Measurements from ENCODE around the gene DDR2.
A peak's percentile ranks its signal among the peaks of the same experiment; 100 is the strongest.

DDR2 gene

GRCh38 chr1:162687870-162688269 lies 55.6 kb downstream of the DDR2 start:
- Histone ChIP-seq H3K36me3 (ENCODE audit: control insufficient read depth, insufficient read depth, low read length) (no peaks in the 10 kb centered on the region), H3K4me1 (ENCODE audit: control insufficient read depth, insufficient read depth, low read length, poor library complexity, severe bottlenecking) (peaks cover 25% of the 10 kb centered on the region)
- WGBS, 2 experiments (ENCODE audit: insufficient coverage in 2 of 2), result 95 to 98% methylated on average over 6 of the region's 6 CpGs

GRCh38 chr1:162688521-162688920 lies 56.3 kb downstream of the DDR2 start:
- WGBS, 2 experiments (ENCODE audit: insufficient coverage in 2 of 2), result 77 to 93% methylated on average over 4 of the region's 4 CpGs
- no peak overlapping the region for H3K27ac ChIP-seq (ENCODE audit: low read depth, low read length, severe bottlenecking)

More at GRCh38 chr1:162687870-162688269, 55.6 kb downstream of the DDR2 start:
- Histone ChIP-seq H3K9me3 (ENCODE audit: control insufficient read depth, low read length) (peaks cover 4% of the 10 kb centered on the region), H3K27ac (ENCODE audit: low read depth, low read length, severe bottlenecking) (no peak overlapping the region), H3K4me3 (ENCODE audit: extremely low read depth, insufficient read depth, low read length, poor library complexity, severe bottlenecking) (no peak overlapping the region)

GRCh38 chr1:162688931-162689330 lies 56.7 kb downstream of the DDR2 start:
- H3K9me3 ChIP-seq (ENCODE audit: control insufficient read depth, low read length), result no peaks in the 10 kb centered on the region
- 93 to 97% methylated on average over 4 to 5 of the region's 5 CpGs for WGBS, 2 experiments (ENCODE audit: insufficient coverage in 2 of 2)
- H3K4me3 ChIP-seq (ENCODE audit: extremely low read depth, insufficient read depth, low read length, poor library complexity, severe bottlenecking), result no peak overlapping the region
- H3K36me3 ChIP-seq (ENCODE audit: control insufficient read depth, insufficient read depth, low read length), result no peaks in the 10 kb centered on the region
- H3K4me1 ChIP-seq (ENCODE audit: control insufficient read depth, insufficient read depth, low read length, poor library complexity, severe bottlenecking), result peaks cover 25% of the 10 kb centered on the region
- H3K27ac ChIP-seq (ENCODE audit: low read depth, low read length, severe bottlenecking), result no peak overlapping the region

More at GRCh38 chr1:162688521-162688920, 56.3 kb downstream of the DDR2 start:
- Histone ChIP-seq H3K36me3 (ENCODE audit: control insufficient read depth, insufficient read depth, low read length) (no peaks in the 10 kb centered on the region), H3K4me3 (ENCODE audit: extremely low read depth, insufficient read depth, low read length, poor library complexity, severe bottlenecking) (no peak overlapping the region), H3K4me1 (ENCODE audit: control insufficient read depth, insufficient read depth, low read length, poor library complexity, severe bottlenecking) (peaks cover 25% of the 10 kb centered on the region), H3K9me3 (ENCODE audit: control insufficient read depth, low read length) (no peaks in the 10 kb centered on the region)

GRCh38 chr1:162689745-162690671 lies 57.7 kb downstream of the DDR2 start:
- no peaks in the 10 kb centered on the region for H3K36me3 ChIP-seq (ENCODE audit: control insufficient read depth, insufficient read depth, low read length)
- 100% methylated on average over 1 of the region's 5 CpGs; no CpG with 5 or more reads in 1 of the 2 experiments for WGBS, 2 experiments (ENCODE audit: insufficient coverage in 2 of 2)
- H3K4me3 ChIP-seq (ENCODE audit: extremely low read depth, insufficient read depth, low read length, poor library complexity, severe bottlenecking), result no peak overlapping the region
- H3K4me1 ChIP-seq (ENCODE audit: control insufficient read depth, insufficient read depth, low read length, poor library complexity, severe bottlenecking), result peaks cover 25% of the 10 kb centered on the region
- peak overlapping the region; percentile 79 for H3K27ac ChIP-seq (ENCODE audit: low read depth, low read length, severe bottlenecking)
- H3K9me3 ChIP-seq (ENCODE audit: control insufficient read depth, low read length), result no peaks in the 10 kb centered on the region

GRCh38 chr1:162690672-162691434 lies 58.6 kb downstream of the DDR2 start:
- Histone ChIP-seq H3K4me1 (ENCODE audit: control insufficient read depth, insufficient read depth, low read length, poor library complexity, severe bottlenecking) (peaks cover 29% of the 10 kb centered on the region), H3K4me3 (ENCODE audit: extremely low read depth, insufficient read depth, low read length, poor library complexity, severe bottlenecking) (no peak overlapping the region), H3K27ac (ENCODE audit: low read depth, low read length, severe bottlenecking) (peak overlapping the region; percentile 79), H3K36me3 (ENCODE audit: control insufficient read depth, insufficient read depth, low read length) (no peaks in the 10 kb centered on the region), H3K9me3 (ENCODE audit: control insufficient read depth, low read length) (no peaks in the 10 kb centered on the region)
- 27 to 54% methylated on average over 4 to 5 of the region's 7 CpGs for WGBS, 2 experiments (ENCODE audit: insufficient coverage in 2 of 2)

GRCh38 chr1:162691999-162692575 lies 59.8 kb downstream of the DDR2 start:
- WGBS, 2 experiments (ENCODE audit: insufficient coverage in 2 of 2), result 63 to 74% methylated on average over 2 of the region's 4 CpGs
- no peak overlapping the region for H3K27ac ChIP-seq (ENCODE audit: low read depth, low read length, severe bottlenecking)
- H3K36me3 ChIP-seq (ENCODE audit: control insufficient read depth, insufficient read depth, low read length), result no peaks in the 10 kb centered on the region
- H3K9me3 ChIP-seq (ENCODE audit: control insufficient read depth, low read length), result no peaks in the 10 kb centered on the region
- H3K4me1 ChIP-seq (ENCODE audit: control insufficient read depth, insufficient read depth, low read length, poor library complexity, severe bottlenecking), result peaks cover 38% of the 10 kb centered on the region
- H3K4me3 ChIP-seq (ENCODE audit: extremely low read depth, insufficient read depth, low read length, poor library complexity, severe bottlenecking), result no peak overlapping the region

- Histone ChIP-seq H3K9me3 (ENCODE audit: control insufficient read depth, low read length) (no peaks in the 10 kb centered on the region), H3K27ac (ENCODE audit: low read depth, low read length, severe bottlenecking) (no peak overlapping the region), H3K4me3 (ENCODE audit: extremely low read depth, insufficient read depth, low read length, poor library complexity, severe bottlenecking) (no peak overlapping the region), H3K4me1 (ENCODE audit: control insufficient read depth, insufficient read depth, low read length, poor library complexity, severe bottlenecking) (peaks cover 37% of the 10 kb centered on the region), H3K36me3 (ENCODE audit: control insufficient read depth, insufficient read depth, low read length) (no peaks in the 10 kb centered on the region)
- 100% methylated on average over 1 to 2 of the region's 4 CpGs for WGBS, 2 experiments (ENCODE audit: insufficient coverage in 2 of 2)
Measured at GRCh38 chr1:162694911-162695310, 62.6 kb downstream of the DDR2 start.

GRCh38 chr1:162695687-162696086 lies 63.4 kb downstream of the DDR2 start:
- Histone ChIP-seq H3K4me3 (ENCODE audit: extremely low read depth, insufficient read depth, low read length, poor library complexity, severe bottlenecking) (no peak overlapping the region), H3K36me3 (ENCODE audit: control insufficient read depth, insufficient read depth, low read length) (no peaks in the 10 kb centered on the region), H3K4me1 (ENCODE audit: control insufficient read depth, insufficient read depth, low read length, poor library complexity, severe bottlenecking) (peaks cover 32% of the 10 kb centered on the region), H3K27ac (ENCODE audit: low read depth, low read length, severe bottlenecking) (peak overlapping the region; percentile 88), H3K9me3 (ENCODE audit: control insufficient read depth, low read length) (no peaks in the 10 kb centered on the region)
- 80% methylated on average over 1 of the region's 1 CpG; no CpG with 5 or more reads in 1 of the 2 experiments for WGBS, 2 experiments (ENCODE audit: insufficient coverage in 2 of 2)

- Histone ChIP-seq H3K9me3 (ENCODE audit: control insufficient read depth, low read length) (no peaks in the 10 kb centered on the region), H3K27ac (ENCODE audit: low read depth, low read length, severe bottlenecking) (peak overlapping the region; percentile 88), H3K4me1 (ENCODE audit: control insufficient read depth, insufficient read depth, low read length, poor library complexity, severe bottlenecking) (peaks cover 27% of the 10 kb centered on the region), H3K4me3 (ENCODE audit: extremely low read depth, insufficient read depth, low read length, poor library complexity, severe bottlenecking) (no peak overlapping the region), H3K36me3 (ENCODE audit: control insufficient read depth, insufficient read depth, low read length) (no peaks in the 10 kb centered on the region)
- 14 to 15% methylated on average over 5 of the region's 5 CpGs for WGBS, 2 experiments (ENCODE audit: insufficient coverage in 2 of 2)
Measured at GRCh38 chr1:162696286-162696862, 64.1 kb downstream of the DDR2 start.

- Histone ChIP-seq H3K4me3 (ENCODE audit: extremely low read depth, insufficient read depth, low read length, poor library complexity, severe bottlenecking) (no peak overlapping the region), H3K27ac (ENCODE audit: low read depth, low read length, severe bottlenecking) (peak overlapping the region; percentile 88)
- 93 to 98% methylated on average over 5 to 6 of the region's 6 CpGs for WGBS, 2 experiments (ENCODE audit: insufficient coverage in 2 of 2)
Measured at GRCh38 chr1:162697140-162697895, 65.1 kb downstream of the DDR2 start.

More at GRCh38 chr1:162697140-162697895, 65.1 kb downstream of the DDR2 start:
- no peaks in the 10 kb centered on the region for H3K9me3 ChIP-seq (ENCODE audit: control insufficient read depth, low read length)
- H3K4me1 ChIP-seq (ENCODE audit: control insufficient read depth, insufficient read depth, low read length, poor library complexity, severe bottlenecking), result peaks cover 18% of the 10 kb centered on the region
- no peaks in the 10 kb centered on the region for H3K36me3 ChIP-seq (ENCODE audit: control insufficient read depth, insufficient read depth, low read length)

Data from mesodermal cell (in vitro differentiated cells).